Omental fat pad (tissue), 4 donors: ENCODE results near the gene PIP4K2C. TPM values are rescaled to one million over a fixed set of nuclear protein-coding genes. Genes with fewer than 3 reads are reported as not detected.

Source experiments
- ATAC-seq: fragments of 150-250 bp; one replicate; pipeline ENCODE4 v1.9.1; 2016; ENCODE audit warnings: mild to moderate bottlenecking, moderate library complexity; ENCODE audit not compliant: low FRiP score
- DNase-seq: peaks from one replicate; pipeline ENCODE4 v3.0.0-alpha.2; 2019; ENCODE audit warnings: low spot score
- CTCF ChIP-seq, 3 donors: fragments of 450-650 bp; IDR thresholded peaks; one replicate each; pipeline ENCODE4 v1.5.1; 2016 to 2017; ENCODE audit warnings: antibody characterized with exemption in 3 of 3, mild to moderate bottlenecking in 3 of 3, moderate library complexity in 2 of 3
- total RNA-seq, 4 donors: library from RNA; depleted of rRNA; stranded (reverse); fragments of >200 nt; gene quantifications; one replicate each; pipeline ENCODE4 v1.1.0, GENCODE V29; 2016

Gene PIP4K2C
- total RNA-seq, 4 donors from 2014 or later: 16.9 to 21.3 (median 17.6) TPM

- DNase-seq: no peak
- no peak for ATAC-seq
- no peak for TF ChIP-seq CTCF (IDR thresholded peaks at IDR 0.05)
Observed at GRCh38 chr12:57581802-57582201, 9.2 kb upstream of the PIP4K2C start.

DNA sequence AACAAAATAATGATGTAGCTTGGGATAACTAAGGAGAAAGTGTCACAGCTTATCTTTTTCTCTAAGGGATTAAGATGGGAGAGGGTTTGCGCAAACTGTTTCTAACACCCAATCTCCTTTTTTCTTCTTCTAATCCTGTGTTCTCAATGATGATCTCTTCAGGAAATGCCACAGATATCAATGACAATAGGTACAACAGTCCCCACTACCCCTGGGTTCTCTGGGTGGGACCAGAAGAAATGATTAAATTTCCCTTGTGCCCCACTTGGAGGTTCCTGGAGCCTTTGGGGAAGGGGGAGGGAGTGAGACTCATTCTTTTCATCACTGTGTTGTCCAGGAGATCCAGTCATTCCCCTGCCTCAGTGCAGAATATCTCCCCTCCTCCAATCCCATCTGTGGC is 8.6 kb upstream of the PIP4K2C start:
- ATAC-seq (no peak), DNase-seq (no peak)
- no peak for TF ChIP-seq CTCF (IDR thresholded peaks at IDR 0.05)

- ATAC-seq: peak; percentile 88
- TF ChIP-seq CTCF (IDR thresholded peaks at IDR 0.05): peak in 2 of 3 donors; percentile 50 to 81
- peak; percentile 56 for DNase-seq
Observed at GRCh38 chr12:57583008-57583831, 7.8 kb upstream of the PIP4K2C start.

- DNase-seq: no peak
- no peak for ATAC-seq
- TF ChIP-seq CTCF (IDR thresholded peaks at IDR 0.05): no peak
Observed at GRCh38 chr12:57584050-57584449, 6.9 kb upstream of the PIP4K2C start.

- ATAC-seq (no peak), DNase-seq (no peak)
- TF ChIP-seq CTCF (IDR thresholded peaks at IDR 0.05): no peak
Observed at GRCh38 chr12:57584690-57585089, 6.3 kb upstream of the PIP4K2C start.

DNA sequence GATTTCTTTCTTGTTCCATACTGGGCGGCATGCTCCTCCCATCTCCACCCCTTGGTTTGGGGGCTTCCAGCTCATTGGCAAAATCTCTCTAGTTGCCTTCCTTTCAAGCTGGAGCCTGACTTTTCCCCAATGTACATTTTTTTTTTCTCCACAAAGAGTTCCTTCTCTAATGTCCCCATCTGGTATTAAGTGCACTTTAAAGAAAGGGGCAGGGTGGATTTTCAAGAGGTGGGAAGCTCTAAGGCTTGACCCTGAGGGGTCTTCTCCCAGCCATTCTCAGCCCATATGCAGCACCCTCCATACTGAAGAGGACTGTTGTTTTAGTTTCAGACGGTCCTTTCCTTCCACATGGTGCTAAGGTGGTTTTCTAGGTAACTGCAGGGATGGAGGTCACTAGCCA is 5.8 kb upstream of the PIP4K2C start:
- TF ChIP-seq CTCF (IDR thresholded peaks at IDR 0.05): no peak

GRCh38 chr12:57586128-57586527 is 4.9 kb upstream of the PIP4K2C start:
- no peak for ATAC-seq
- no peak for TF ChIP-seq CTCF (IDR thresholded peaks at IDR 0.05)
- no peak for DNase-seq

More for the DNA sequence above, 5.8 kb upstream of the PIP4K2C start:
- DNase-seq: no peak
- no peak for ATAC-seq
